RKO (cell line): ENCODE data around the gene FAM184B.

Experiments used
- DNase-seq: peaks from one replicate; pipeline ENCODE4 v3.0.0-alpha.2; 2016; ENCODE audit warnings: low spot score

FAM184B gene

GRCh38 chr4:17773135-17773698, 8.2 kb downstream of the FAM184B start:
- no peak for DNase-seq

- no peak for DNase-seq
Observed at GRCh38 chr4:17771284-17771908, 10.0 kb downstream of the FAM184B start.

GRCh38 chr4:17770845-17771244, 10.6 kb downstream of the FAM184B start:
- DNase-seq: no peak

GRCh38 chr4:17769406-17770174, 11.8 kb downstream of the FAM184B start:
- DNase-seq: no peak

GRCh38 chr4:17766826-17767458, 14.5 kb downstream of the FAM184B start:
- DNase-seq: no peak

GRCh38 chr4:17765514-17766286, 15.7 kb downstream of the FAM184B start:
- no peak for DNase-seq

GRCh38 chr4:17763931-17764330, 17.5 kb downstream of the FAM184B start:
- no peak for DNase-seq

- no peak for DNase-seq
Observed at GRCh38 chr4:17763416-17763815, 18.0 kb downstream of the FAM184B start.

- peak; percentile 44 for DNase-seq
Observed at GRCh38 chr4:17762726-17763125, 18.7 kb downstream of the FAM184B start.

GRCh38 chr4:17761062-17761461, 20.4 kb downstream of the FAM184B start:
- no peak for DNase-seq

GRCh38 chr4:17760626-17761025, 20.8 kb downstream of the FAM184B start:
- no peak for DNase-seq

GRCh38 chr4:17758485-17758884, 22.9 kb downstream of the FAM184B start:
- DNase-seq: no peak

GRCh38 chr4:17757621-17758020, 23.8 kb downstream of the FAM184B start:
- DNase-seq: no peak

- no peak for DNase-seq
Observed at GRCh38 chr4:17753646-17754045, 27.8 kb downstream of the FAM184B start.

GRCh38 chr4:17740702-17741101, 40.7 kb downstream of the FAM184B start:
- no peak for DNase-seq

GRCh38 chr4:17736484-17736883, 44.9 kb downstream of the FAM184B start:
- no peak for DNase-seq

- DNase-seq: no peak
Observed at GRCh38 chr4:17726911-17727310, 54.5 kb downstream of the FAM184B start.

GRCh38 chr4:17723648-17724047, 57.8 kb downstream of the FAM184B start:
- DNase-seq: no peak

- no peak for DNase-seq
Observed at GRCh38 chr4:17722356-17722700, 59.1 kb downstream of the FAM184B start.

GRCh38 chr4:17721496-17722355, 59.7 kb downstream of the FAM184B start:
- DNase-seq: no peak

GRCh38 chr4:17719106-17719505, 62.3 kb downstream of the FAM184B start:
- DNase-seq: peak; percentile 10
